Nephron (organoid): Measurements from ENCODE around the gene OCA2.

Source experiments
- H3K27ac Mint-ChIP-seq, 3 experiments: 2 replicates each; pipeline ENCODE4 v1.8.0; 2020; ENCODE audit warnings: mixed read lengths in 3 of 3, mild to moderate bottlenecking in 2 of 3, moderate library complexity in 1 of 3
- H3K27me3 Mint-ChIP-seq: 2 replicates; pipeline ENCODE4 v1.8.0; 2021; ENCODE audit warnings: low read depth, mild to moderate bottlenecking, moderate library complexity, mixed read lengths
- H3K36me3 Mint-ChIP-seq: 2 replicates; pipeline ENCODE4 v1.8.0; 2020; ENCODE audit warnings: low read depth, mixed read lengths
- H3K4me1 Mint-ChIP-seq: 2 replicates; pipeline ENCODE4 v1.8.0; 2020; ENCODE audit warnings: mixed read lengths
- H3K4me3 Mint-ChIP-seq, 3 experiments: 2 replicates each; pipeline ENCODE4 v1.8.0; 2020; ENCODE audit warnings: mild to moderate bottlenecking in 3 of 3, mixed read lengths in 3 of 3, moderate library complexity in 2 of 3
- H3K9me3 Mint-ChIP-seq: 2 replicates; pipeline ENCODE4 v1.8.0; 2020; ENCODE audit warnings: mixed read lengths
- CTCF ChIP-seq, 3 experiments: fragments of 200-600 bp; sonication (generic); IDR thresholded peaks; one replicate each; pipeline ENCODE4 v1.5.0; 2021; ENCODE audit warnings: antibody characterized with exemption in 3 of 3; ENCODE audit not compliant: unreplicated experiment in 3 of 3

The OCA2 gene

GRCh38 chr15:27790270-27790669, 308.8 kb downstream of the OCA2 start:
- Mint-ChIP-seq H3K4me1 (no peaks in the 10 kb centered on the region), H3K27ac (no peak overlapping the region), H3K4me3 (no peak overlapping the region), H3K36me3 (no peaks in the 10 kb centered on the region), H3K9me3 (no peaks in the 10 kb centered on the region), H3K27me3 (peaks cover 15% of the 10 kb centered on the region)
- no peak for TF ChIP-seq CTCF (IDR thresholded peaks at IDR 0.05; ENCODE audit: unreplicated experiment in 3 of 3)

GRCh38 chr15:27787931-27788330, 311.2 kb downstream of the OCA2 start:
- no peak for TF ChIP-seq CTCF (IDR thresholded peaks at IDR 0.05; ENCODE audit: unreplicated experiment in 3 of 3)
- no peak overlapping the region for H3K4me3 Mint-ChIP-seq
- no peak overlapping the region for H3K27ac Mint-ChIP-seq
- no peaks in the 10 kb centered on the region for H3K36me3 Mint-ChIP-seq
- no peaks in the 10 kb centered on the region for H3K9me3 Mint-ChIP-seq
- H3K27me3 Mint-ChIP-seq = peaks cover 8% of the 10 kb centered on the region
- H3K4me1 Mint-ChIP-seq = peaks cover 9% of the 10 kb centered on the region

- no peaks in the 10 kb centered on the region for H3K9me3 Mint-ChIP-seq
- no peak overlapping the region for H3K4me3 Mint-ChIP-seq
- peaks cover 4% of the 10 kb centered on the region for H3K27me3 Mint-ChIP-seq
- peaks cover 22% of the 10 kb centered on the region for H3K4me1 Mint-ChIP-seq
- no peaks in the 10 kb centered on the region for H3K36me3 Mint-ChIP-seq
- no peak for TF ChIP-seq CTCF (IDR thresholded peaks at IDR 0.05; ENCODE audit: unreplicated experiment in 3 of 3)
- H3K27ac Mint-ChIP-seq = no peak overlapping the region
These were observed 315.0 kb downstream of the OCA2 start for GRCh38 chr15:27784107-27784506.

- no peaks in the 10 kb centered on the region for H3K36me3 Mint-ChIP-seq
- H3K9me3 Mint-ChIP-seq = no peaks in the 10 kb centered on the region
These were observed 315.4 kb downstream of the OCA2 start for GRCh38 chr15:27783678-27784077.

GRCh38 chr15:27782125-27782524, 317.0 kb downstream of the OCA2 start:
- Mint-ChIP-seq H3K4me1 (peaks cover 22% of the 10 kb centered on the region), H3K36me3 (no peaks in the 10 kb centered on the region), H3K9me3 (no peaks in the 10 kb centered on the region), H3K27me3 (peaks cover 7% of the 10 kb centered on the region), H3K27ac (peak overlapping the region; percentile 74 to 86 (median 83)), H3K4me3 (peak overlapping the region in 1 of 3 experiments; percentile 20)
- TF ChIP-seq CTCF (IDR thresholded peaks at IDR 0.05; ENCODE audit: unreplicated experiment in 3 of 3) = no peak

More at GRCh38 chr15:27783678-27784077, 315.4 kb downstream of the OCA2 start:
- H3K4me1 Mint-ChIP-seq = peaks cover 22% of the 10 kb centered on the region
- TF ChIP-seq CTCF (IDR thresholded peaks at IDR 0.05; ENCODE audit: unreplicated experiment in 3 of 3) = no peak
- H3K4me3 Mint-ChIP-seq = no peak overlapping the region
- peaks cover 4% of the 10 kb centered on the region for H3K27me3 Mint-ChIP-seq
- no peak overlapping the region for H3K27ac Mint-ChIP-seq

GRCh38 chr15:27776501-27776900, 322.6 kb downstream of the OCA2 start:
- no peak for TF ChIP-seq CTCF (IDR thresholded peaks at IDR 0.05; ENCODE audit: unreplicated experiment in 3 of 3)
- no peaks in the 10 kb centered on the region for H3K4me1 Mint-ChIP-seq
- H3K9me3 Mint-ChIP-seq = peaks cover 3% of the 10 kb centered on the region
- H3K27me3 Mint-ChIP-seq = peaks cover 10% of the 10 kb centered on the region
- no peak overlapping the region for H3K27ac Mint-ChIP-seq
- H3K4me3 Mint-ChIP-seq = no peak overlapping the region
- no peaks in the 10 kb centered on the region for H3K36me3 Mint-ChIP-seq
